GM23338 (cell line): ENCODE results near the gene AKT2. TPM values are rescaled to one million over a fixed set of nuclear protein-coding genes. Genes with fewer than 3 reads are reported as not detected.

Experiments
- ATAC-seq: fragments of 200-7000 bp; cut with Tn5 transposase; 3 replicates; pipeline ENCODE4 v1.9.1; 2020
- DNase-seq: peaks from one replicate; pipeline ENCODE4 v3.0.0-alpha.2; 2015; ENCODE audit warnings: low spot score
- H2AFZ ChIP-seq: fragments of 200-600 bp; sonication (generic); 2 replicates; pipeline ENCODE4 v1.8.0; 2016; ENCODE audit warnings: antibody characterized with exemption, mild to moderate bottlenecking, moderate library complexity
- H3F3A ChIP-seq: fragments of 200-600 bp; sonication (generic); replicated peaks from 2 replicates; pipeline ENCODE4 v1.8.0; 2017; ENCODE audit warnings: antibody characterized with exemption, mixed run types, low read depth
- H3K27ac ChIP-seq: fragments of 200-600 bp; sonication (generic); 2 replicates; pipeline ENCODE4 v1.6.1; 2016; ENCODE audit warnings: low read depth
- H3K27me3 ChIP-seq: fragments of 200-600 bp; sonication (generic); 2 replicates; pipeline ENCODE4 v1.8.0; 2016; ENCODE audit warnings: mild to moderate bottlenecking, mixed run types, moderate library complexity; ENCODE audit not compliant: insufficient read depth
- H3K36me3 ChIP-seq: fragments of 200-600 bp; sonication (generic); 2 replicates; pipeline ENCODE4 v1.8.0; 2016; ENCODE audit warnings: mild to moderate bottlenecking; ENCODE audit not compliant: insufficient read depth
- H3K4me1 ChIP-seq: fragments of 200-600 bp; sonication (generic); 2 replicates; pipeline ENCODE4 v1.8.0; 2016; ENCODE audit warnings: mild to moderate bottlenecking, moderate library complexity; ENCODE audit not compliant: insufficient read depth
- H3K4me2 ChIP-seq: fragments of 200-600 bp; sonication (generic); 2 replicates; pipeline ENCODE4 v1.7.1; 2017; ENCODE audit warnings: mixed run types
- H3K4me3 ChIP-seq: fragments of 200-600 bp; sonication (generic); 2 replicates; pipeline ENCODE4 v1.6.1; 2016; ENCODE audit warnings: mixed run types
- H3K79me2 ChIP-seq: fragments of 200-600 bp; sonication (generic); replicated peaks from 2 replicates; pipeline ENCODE4 v1.8.0; 2017; ENCODE audit warnings: mild to moderate bottlenecking; ENCODE audit not compliant: insufficient read depth
- H3K9me2 ChIP-seq: fragments of 200-600 bp; sonication (generic); 2 replicates; pipeline ENCODE4 v1.8.0; 2017; ENCODE audit not compliant: insufficient read depth
- H4K20me1 ChIP-seq: fragments of 200-600 bp; sonication (generic); replicated peaks from 2 replicates; pipeline ENCODE4 v1.8.0; 2017; ENCODE audit warnings: mild to moderate bottlenecking; ENCODE audit not compliant: insufficient read depth
- H3K27ac Mint-ChIP-seq: 2 replicates; pipeline ENCODE4 v1.8.0; 2020; ENCODE audit warnings: inconsistent platforms, mild to moderate bottlenecking, moderate library complexity, mixed read lengths
- H3K27me3 Mint-ChIP-seq: 3 replicates; pipeline ENCODE4 v1.8.0; 2022; ENCODE audit warnings: low read depth, mild to moderate bottlenecking, moderate library complexity, mixed read lengths, inconsistent platforms; ENCODE audit not compliant: insufficient read depth, poor library complexity
- H3K36me3 Mint-ChIP-seq: 3 replicates; pipeline ENCODE4 v1.8.0; 2021; ENCODE audit warnings: low read depth, mild to moderate bottlenecking, inconsistent platforms, moderate library complexity, mixed read lengths
- H3K4me1 Mint-ChIP-seq: 3 replicates; pipeline ENCODE4 v1.8.0; 2020; ENCODE audit warnings: mild to moderate bottlenecking, inconsistent platforms, mixed read lengths
- H3K4me3 Mint-ChIP-seq: 3 replicates; pipeline ENCODE4 v1.8.0; 2021; ENCODE audit warnings: moderate library complexity, mild to moderate bottlenecking, inconsistent platforms, mixed read lengths
- H3K9me3 Mint-ChIP-seq: 3 replicates; pipeline ENCODE4 v1.8.0; 2020; ENCODE audit warnings: moderate library complexity, mild to moderate bottlenecking, inconsistent platforms, mixed read lengths
- CREB1 ChIP-seq: fragments of 250-450 bp; sonication (Bioruptor Pico); IDR thresholded peaks from 2 replicates; pipeline ENCODE4 v1.5.0; 2020; ENCODE audit warnings: low read depth, mild to moderate bottlenecking, moderate library complexity
- POLR2AphosphoS5 ChIP-seq: IDR thresholded peaks from 2 replicates; pipeline ENCODE4 v1.6.1; 2016; ENCODE audit warnings: antibody characterized with exemption, low read depth
- ZNF114 ChIP-seq: fragments of 250-450 bp; sonication (Bioruptor Pico); IDR thresholded peaks from 2 replicates; pipeline ENCODE4 v1.5.0; 2020; ENCODE audit warnings: mild to moderate bottlenecking, moderate library complexity
- ZNF331 ChIP-seq: fragments of 250-450 bp; sonication (Bioruptor Pico); IDR thresholded peaks from 2 replicates; pipeline ENCODE4 v1.5.0; 2020; ENCODE audit warnings: low read depth, mild to moderate bottlenecking, moderate library complexity
- polyA plus RNA-seq: library from polyadenylated mRNA; unstranded; fragments of >200 nt; fragmentation: Nextera tagmentation; extraction: Ambion mirVana; gene quantifications from 2 replicates; pipeline ENCODE4 v1.2.1, GENCODE V29; 2016
- total RNA-seq: library from RNA; depleted of rRNA; stranded (reverse); fragments of >200 nt; shearing (Covaris generic); gene quantifications from 2 replicates; pipeline ENCODE4 v1.2.3, GENCODE V29; 2014
- TF ChIP-seq, protein P1 (sequence below), 2 experiments: fragments of 200-600 bp in 1 of 2; sonication (generic) in 1 of 2; conservative IDR thresholded peaks; 2 replicates each; pipeline versions ENCODE4 v1.5.1 to v1.6.1; 2016 to 2017; ENCODE audit warnings: antibody characterized with exemption in 2 of 2, low read depth in 2 of 2, mild to moderate bottlenecking in 2 of 2, moderate library complexity in 1 of 2
- TF ChIP-seq, protein P2 (sequence below): IDR thresholded peaks from one replicate; pipeline ENCODE4 v1.6.1; 2018; ENCODE audit warnings: antibody characterized with exemption; ENCODE audit not compliant: unreplicated experiment
- TF ChIP-seq, protein P3 (sequence below): fragments of 250-450 bp; sonication (Bioruptor Pico); IDR thresholded peaks from 2 replicates; pipeline ENCODE4 v1.5.0; 2020; ENCODE audit warnings: mild to moderate bottlenecking, moderate library complexity

AKT2 gene
- total and polyA plus RNA-seq, 2 experiments from 2014 or later, result 17.6 to 123 TPM

DNA sequence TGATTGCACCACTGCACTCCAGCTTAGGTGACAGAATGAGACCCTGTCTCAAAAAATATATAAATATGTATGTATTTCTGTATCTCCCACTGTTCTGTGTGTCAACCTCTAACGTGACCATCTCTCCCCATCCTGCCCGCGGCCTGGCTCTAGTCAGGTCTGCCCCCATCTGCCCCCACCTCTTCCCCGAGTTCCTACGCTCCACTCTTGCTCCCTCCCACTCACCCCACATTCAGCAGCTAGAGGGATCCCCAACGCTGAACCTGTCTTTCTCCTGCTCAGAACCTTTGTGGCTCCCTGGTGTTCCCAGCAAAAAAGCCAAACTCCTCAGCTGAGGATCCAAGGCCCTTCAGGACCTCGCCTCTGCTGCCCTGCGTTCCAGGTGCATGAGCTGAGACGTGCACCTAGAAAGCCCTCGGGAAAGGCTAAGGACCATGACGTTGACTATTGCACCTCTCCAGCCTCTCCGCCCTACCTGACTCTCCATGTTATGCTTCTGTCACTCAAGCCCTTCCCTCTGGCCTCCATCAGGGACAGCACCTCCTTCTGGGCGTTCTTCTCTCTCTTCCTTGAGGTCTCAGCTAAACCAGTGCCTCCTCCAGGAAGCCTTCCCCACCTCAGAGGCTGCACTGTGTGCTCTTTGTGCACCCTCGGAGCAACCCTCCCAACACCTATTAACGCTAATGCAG lies 18.1 kb downstream of the AKT2 start:
- Histone ChIP-seq H3K9me2 (no peaks in the 10 kb centered on the region), H3K4me1 (no peaks in the 10 kb centered on the region; the same call in 1 of the 2 replicates), H3K36me3 (peaks cover 6% of the 10 kb centered on the region; the same call in 1 of the 2 replicates), H3K4me2 (no peak overlapping the region), H4K20me1 (peaks cover 10% of the 10 kb centered on the region), H3K27me3 (no peaks in the 10 kb centered on the region), H3K4me3 (no peak overlapping the region), H3K27ac (no peak overlapping the region), H3F3A (no peaks in the 10 kb centered on the region), H2AFZ (no peak overlapping the region), H3K79me2 (peaks cover 39% of the 10 kb centered on the region)
- DNase-seq (peak; percentile 60), ATAC-seq (peak; percentile 42)
- Mint-ChIP-seq H3K4me1 (peaks cover 20% of the 10 kb centered on the region), H3K36me3 (peaks cover 23% of the 10 kb centered on the region), H3K27ac (no peak overlapping the region), H3K27me3 (peaks cover 11% of the 10 kb centered on the region), H3K4me3 (no peak overlapping the region), H3K9me3 (no peaks in the 10 kb centered on the region)
- TF ChIP-seq POLR2AphosphoS5, result no peak
- TF ChIP-seq, protein P1, sequence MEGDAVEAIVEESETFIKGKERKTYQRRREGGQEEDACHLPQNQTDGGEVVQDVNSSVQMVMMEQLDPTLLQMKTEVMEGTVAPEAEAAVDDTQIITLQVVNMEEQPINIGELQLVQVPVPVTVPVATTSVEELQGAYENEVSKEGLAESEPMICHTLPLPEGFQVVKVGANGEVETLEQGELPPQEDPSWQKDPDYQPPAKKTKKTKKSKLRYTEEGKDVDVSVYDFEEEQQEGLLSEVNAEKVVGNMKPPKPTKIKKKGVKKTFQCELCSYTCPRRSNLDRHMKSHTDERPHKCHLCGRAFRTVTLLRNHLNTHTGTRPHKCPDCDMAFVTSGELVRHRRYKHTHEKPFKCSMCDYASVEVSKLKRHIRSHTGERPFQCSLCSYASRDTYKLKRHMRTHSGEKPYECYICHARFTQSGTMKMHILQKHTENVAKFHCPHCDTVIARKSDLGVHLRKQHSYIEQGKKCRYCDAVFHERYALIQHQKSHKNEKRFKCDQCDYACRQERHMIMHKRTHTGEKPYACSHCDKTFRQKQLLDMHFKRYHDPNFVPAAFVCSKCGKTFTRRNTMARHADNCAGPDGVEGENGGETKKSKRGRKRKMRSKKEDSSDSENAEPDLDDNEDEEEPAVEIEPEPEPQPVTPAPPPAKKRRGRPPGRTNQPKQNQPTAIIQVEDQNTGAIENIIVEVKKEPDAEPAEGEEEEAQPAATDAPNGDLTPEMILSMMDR (conservative IDR thresholded peaks at IDR 0.05; ENCODE audit: low read depth in 2 of 2), result peak; percentile 20 to 56; a peak in 2 of 4 replicates

DNA sequence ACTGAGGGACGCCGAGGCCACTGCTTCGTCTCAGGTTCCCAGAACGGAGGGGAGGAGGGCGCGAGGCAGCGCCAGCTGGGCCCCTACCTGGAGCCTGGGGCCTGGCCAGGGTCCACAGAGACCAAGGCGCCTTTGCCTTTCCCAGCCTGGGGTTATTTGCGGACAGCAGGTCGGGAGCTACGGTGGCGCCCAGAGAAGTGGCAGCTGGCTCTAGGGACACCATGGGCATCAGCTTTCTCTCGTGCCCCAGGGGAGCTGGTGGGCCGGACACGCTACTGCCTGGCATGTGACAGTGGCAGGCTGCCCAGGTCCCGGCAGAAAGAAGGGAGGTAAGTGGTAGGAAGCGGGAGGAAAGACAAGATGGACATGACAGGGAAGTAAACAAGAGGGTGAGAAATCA lies 19.0 kb downstream of the AKT2 start:
- H3K27ac ChIP-seq, result no peak overlapping the region
- Mint-ChIP-seq H3K4me1 (peaks cover 20% of the 10 kb centered on the region), H3K27ac (no peak overlapping the region), H3K9me3 (no peaks in the 10 kb centered on the region), H3K27me3 (peaks cover 11% of the 10 kb centered on the region), H3K4me3 (no peak overlapping the region), H3K36me3 (peaks cover 23% of the 10 kb centered on the region)
- H3F3A ChIP-seq, result no peaks in the 10 kb centered on the region
- ATAC-seq (no peak), DNase-seq (no peak)
- H2AFZ ChIP-seq, result no peak overlapping the region
- peaks cover 10% of the 10 kb centered on the region for H4K20me1 ChIP-seq
- no peak overlapping the region for H3K4me2 ChIP-seq
- H3K9me2 ChIP-seq, result no peaks in the 10 kb centered on the region
- no peak overlapping the region for H3K4me3 ChIP-seq
- peaks cover 6% of the 10 kb centered on the region; the same call in 1 of the 2 replicates for H3K36me3 ChIP-seq
- no peaks in the 10 kb centered on the region for H3K27me3 ChIP-seq
- H3K79me2 ChIP-seq, result peaks cover 35% of the 10 kb centered on the region
- H3K4me1 ChIP-seq, result no peaks in the 10 kb centered on the region; the same call in 1 of the 2 replicates
- TF ChIP-seq, protein P2, sequence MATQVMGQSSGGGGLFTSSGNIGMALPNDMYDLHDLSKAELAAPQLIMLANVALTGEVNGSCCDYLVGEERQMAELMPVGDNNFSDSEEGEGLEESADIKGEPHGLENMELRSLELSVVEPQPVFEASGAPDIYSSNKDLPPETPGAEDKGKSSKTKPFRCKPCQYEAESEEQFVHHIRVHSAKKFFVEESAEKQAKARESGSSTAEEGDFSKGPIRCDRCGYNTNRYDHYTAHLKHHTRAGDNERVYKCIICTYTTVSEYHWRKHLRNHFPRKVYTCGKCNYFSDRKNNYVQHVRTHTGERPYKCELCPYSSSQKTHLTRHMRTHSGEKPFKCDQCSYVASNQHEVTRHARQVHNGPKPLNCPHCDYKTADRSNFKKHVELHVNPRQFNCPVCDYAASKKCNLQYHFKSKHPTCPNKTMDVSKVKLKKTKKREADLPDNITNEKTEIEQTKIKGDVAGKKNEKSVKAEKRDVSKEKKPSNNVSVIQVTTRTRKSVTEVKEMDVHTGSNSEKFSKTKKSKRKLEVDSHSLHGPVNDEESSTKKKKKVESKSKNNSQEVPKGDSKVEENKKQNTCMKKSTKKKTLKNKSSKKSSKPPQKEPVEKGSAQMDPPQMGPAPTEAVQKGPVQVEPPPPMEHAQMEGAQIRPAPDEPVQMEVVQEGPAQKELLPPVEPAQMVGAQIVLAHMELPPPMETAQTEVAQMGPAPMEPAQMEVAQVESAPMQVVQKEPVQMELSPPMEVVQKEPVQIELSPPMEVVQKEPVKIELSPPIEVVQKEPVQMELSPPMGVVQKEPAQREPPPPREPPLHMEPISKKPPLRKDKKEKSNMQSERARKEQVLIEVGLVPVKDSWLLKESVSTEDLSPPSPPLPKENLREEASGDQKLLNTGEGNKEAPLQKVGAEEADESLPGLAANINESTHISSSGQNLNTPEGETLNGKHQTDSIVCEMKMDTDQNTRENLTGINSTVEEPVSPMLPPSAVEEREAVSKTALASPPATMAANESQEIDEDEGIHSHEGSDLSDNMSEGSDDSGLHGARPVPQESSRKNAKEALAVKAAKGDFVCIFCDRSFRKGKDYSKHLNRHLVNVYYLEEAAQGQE, result no peak
- no peak for TF ChIP-seq ZNF331 (CRISPR knock-in tag)
- TF ChIP-seq, protein P3, sequence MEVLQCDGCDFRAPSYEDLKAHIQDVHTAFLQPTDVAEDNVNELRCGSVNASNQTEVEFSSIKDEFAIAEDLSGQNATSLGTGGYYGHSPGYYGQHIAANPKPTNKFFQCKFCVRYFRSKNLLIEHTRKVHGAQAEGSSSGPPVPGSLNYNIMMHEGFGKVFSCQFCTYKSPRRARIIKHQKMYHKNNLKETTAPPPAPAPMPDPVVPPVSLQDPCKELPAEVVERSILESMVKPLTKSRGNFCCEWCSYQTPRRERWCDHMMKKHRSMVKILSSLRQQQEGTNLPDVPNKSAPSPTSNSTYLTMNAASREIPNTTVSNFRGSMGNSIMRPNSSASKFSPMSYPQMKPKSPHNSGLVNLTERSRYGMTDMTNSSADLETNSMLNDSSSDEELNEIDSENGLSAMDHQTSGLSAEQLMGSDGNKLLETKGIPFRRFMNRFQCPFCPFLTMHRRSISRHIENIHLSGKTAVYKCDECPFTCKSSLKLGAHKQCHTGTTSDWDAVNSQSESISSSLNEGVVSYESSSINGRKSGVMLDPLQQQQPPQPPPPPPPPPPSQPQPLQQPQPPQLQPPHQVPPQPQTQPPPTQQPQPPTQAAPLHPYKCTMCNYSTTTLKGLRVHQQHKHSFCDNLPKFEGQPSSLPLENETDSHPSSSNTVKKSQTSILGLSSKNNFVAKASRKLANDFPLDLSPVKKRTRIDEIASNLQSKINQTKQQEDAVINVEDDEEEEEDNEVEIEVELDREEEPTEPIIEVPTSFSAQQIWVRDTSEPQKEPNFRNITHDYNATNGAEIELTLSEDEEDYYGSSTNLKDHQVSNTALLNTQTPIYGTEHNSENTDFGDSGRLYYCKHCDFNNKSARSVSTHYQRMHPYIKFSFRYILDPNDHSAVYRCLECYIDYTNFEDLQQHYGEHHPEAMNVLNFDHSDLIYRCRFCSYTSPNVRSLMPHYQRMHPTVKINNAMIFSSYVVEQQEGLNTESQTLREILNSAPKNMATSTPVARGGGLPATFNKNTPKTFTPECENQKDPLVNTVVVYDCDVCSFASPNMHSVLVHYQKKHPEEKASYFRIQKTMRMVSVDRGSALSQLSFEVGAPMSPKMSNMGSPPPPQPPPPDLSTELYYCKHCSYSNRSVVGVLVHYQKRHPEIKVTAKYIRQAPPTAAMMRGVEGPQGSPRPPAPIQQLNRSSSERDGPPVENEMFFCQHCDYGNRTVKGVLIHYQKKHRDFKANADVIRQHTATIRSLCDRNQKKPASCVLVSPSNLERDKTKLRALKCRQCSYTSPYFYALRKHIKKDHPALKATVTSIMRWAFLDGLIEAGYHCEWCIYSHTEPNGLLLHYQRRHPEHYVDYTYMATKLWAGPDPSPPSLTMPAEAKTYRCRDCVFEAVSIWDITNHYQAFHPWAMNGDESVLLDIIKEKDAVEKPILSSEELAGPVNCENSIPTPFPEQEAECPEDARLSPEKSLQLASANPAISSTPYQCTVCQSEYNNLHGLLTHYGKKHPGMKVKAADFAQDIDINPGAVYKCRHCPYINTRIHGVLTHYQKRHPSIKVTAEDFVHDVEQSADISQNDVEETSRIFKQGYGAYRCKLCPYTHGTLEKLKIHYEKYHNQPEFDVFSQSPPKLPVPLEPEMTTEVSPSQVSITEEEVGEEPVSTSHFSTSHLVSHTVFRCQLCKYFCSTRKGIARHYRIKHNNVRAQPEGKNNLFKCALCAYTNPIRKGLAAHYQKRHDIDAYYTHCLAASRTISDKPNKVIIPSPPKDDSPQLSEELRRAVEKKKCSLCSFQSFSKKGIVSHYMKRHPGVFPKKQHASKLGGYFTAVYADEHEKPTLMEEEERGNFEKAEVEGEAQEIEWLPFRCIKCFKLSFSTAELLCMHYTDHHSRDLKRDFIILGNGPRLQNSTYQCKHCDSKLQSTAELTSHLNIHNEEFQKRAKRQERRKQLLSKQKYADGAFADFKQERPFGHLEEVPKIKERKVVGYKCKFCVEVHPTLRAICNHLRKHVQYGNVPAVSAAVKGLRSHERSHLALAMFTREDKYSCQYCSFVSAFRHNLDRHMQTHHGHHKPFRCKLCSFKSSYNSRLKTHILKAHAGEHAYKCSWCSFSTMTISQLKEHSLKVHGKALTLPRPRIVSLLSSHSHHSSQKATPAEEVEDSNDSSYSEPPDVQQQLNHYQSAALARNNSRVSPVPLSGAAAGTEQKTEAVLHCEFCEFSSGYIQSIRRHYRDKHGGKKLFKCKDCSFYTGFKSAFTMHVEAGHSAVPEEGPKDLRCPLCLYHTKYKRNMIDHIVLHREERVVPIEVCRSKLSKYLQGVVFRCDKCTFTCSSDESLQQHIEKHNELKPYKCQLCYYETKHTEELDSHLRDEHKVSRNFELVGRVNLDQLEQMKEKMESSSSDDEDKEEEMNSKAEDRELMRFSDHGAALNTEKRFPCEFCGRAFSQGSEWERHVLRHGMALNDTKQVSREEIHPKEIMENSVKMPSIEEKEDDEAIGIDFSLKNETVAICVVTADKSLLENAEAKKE (CRISPR knock-in tag), result no peak
- TF ChIP-seq POLR2AphosphoS5, result no peak
- no peak for TF ChIP-seq ZNF114 (CRISPR knock-in tag)
- TF ChIP-seq CREB1 (CRISPR knock-in tag), result no peak
